Activated T-helper 1 cell treated with anti-CD3 and anti-CD28 coated beads, Interleukin-12 subunit alpha, Interleukin-12 subunit beta, Interleukin-2, Interleukin-4 antibody, amounts not matched to agents 30 ng/mL and 10 ng/mL and 1 ng/mL, durations not matched to agents 14 hours and 24 hours and 36 hours (primary cell): Measurements from ENCODE around the gene CHCHD10. TPM values are rescaled to one million over a fixed set of nuclear protein-coding genes. Genes with fewer than 3 reads are reported as not detected.
"Not testable (repeated sequence)": the region's sequence is repeated elsewhere in the genome, so short reads cannot be mapped to it uniquely, and the experiment has no call there.

Source experiments
- DNase-seq: peaks from one replicate; pipeline ENCODE4 v3.0.0; 2021; ENCODE audit warnings: low spot score
- H3K27ac Mint-ChIP-seq: one replicate; pipeline ENCODE4 v1.8.0; 2021; ENCODE audit warnings: mild to moderate bottlenecking, mixed read lengths
- H3K27me3 Mint-ChIP-seq: one replicate; pipeline ENCODE4 v1.8.0; 2022; ENCODE audit warnings: mild to moderate bottlenecking, moderate library complexity, mixed read lengths; ENCODE audit not compliant: insufficient read depth
- H3K36me3 Mint-ChIP-seq: one replicate; pipeline ENCODE4 v1.8.0; 2021; ENCODE audit warnings: low read depth, mixed read lengths
- H3K4me1 Mint-ChIP-seq: one replicate; pipeline ENCODE4 v1.8.0; 2021; ENCODE audit warnings: low read depth, mixed read lengths
- H3K4me3 Mint-ChIP-seq: one replicate; pipeline ENCODE4 v1.8.0; 2021; ENCODE audit warnings: mild to moderate bottlenecking, moderate library complexity, mixed read lengths
- H3K9me3 Mint-ChIP-seq: one replicate; pipeline ENCODE4 v1.8.0; 2021; ENCODE audit warnings: mixed read lengths
- intact Hi-C: fragments of 100-400 bp; cut with micrococcal nuclease; formaldehyde crosslinking; loops from one replicate; pipeline ENCODE4 v1.15.1; 2024
- total RNA-seq: library from RNA; stranded (reverse); gene quantifications from 2 replicates; pipeline ENCODE4 v1.2.3, GENCODE V29; 2022

CHCHD10 gene
- total RNA-seq, 1 donor from 2014 or later = 96.4 TPM

GRCh38 chr22:23745791-23746190, 22.0 kb downstream of the CHCHD10 start:
- intact Hi-C loops = no loop called here
- peaks cover 12% of the 10 kb centered on the region for H3K4me1 Mint-ChIP-seq
- no peak for DNase-seq
- peaks cover 14% of the 10 kb centered on the region for H3K9me3 Mint-ChIP-seq
- H3K4me3 Mint-ChIP-seq = no peak overlapping the region
- H3K27me3 Mint-ChIP-seq = peaks cover 6% of the 10 kb centered on the region
- H3K27ac Mint-ChIP-seq = no peak overlapping the region
- peaks cover 23% of the 10 kb centered on the region for H3K36me3 Mint-ChIP-seq

GRCh38 chr22:23744485-23744884, 23.3 kb downstream of the CHCHD10 start:
- Mint-ChIP-seq H3K36me3 (peaks cover 22% of the 10 kb centered on the region), H3K27ac (no peak overlapping the region), H3K4me1 (peaks cover under 1% of the 10 kb centered on the region), H3K9me3 (peaks cover 14% of the 10 kb centered on the region), H3K4me3 (no peak overlapping the region), H3K27me3 (peaks cover 3% of the 10 kb centered on the region)
- intact Hi-C loops = no loop called here
- DNase-seq = no peak

GRCh38 chr22:23744001-23744400, 23.8 kb downstream of the CHCHD10 start:
- peaks cover 22% of the 10 kb centered on the region for H3K36me3 Mint-ChIP-seq
- no peak for DNase-seq
- peaks cover 14% of the 10 kb centered on the region for H3K9me3 Mint-ChIP-seq
- H3K27ac Mint-ChIP-seq = no peak overlapping the region
- intact Hi-C loops = no loop called here
- peaks cover 3% of the 10 kb centered on the region for H3K27me3 Mint-ChIP-seq
- H3K4me3 Mint-ChIP-seq = no peak overlapping the region
- no peaks in the 10 kb centered on the region for H3K4me1 Mint-ChIP-seq

- peaks cover 22% of the 10 kb centered on the region for H3K36me3 Mint-ChIP-seq
- H3K27me3 Mint-ChIP-seq = peaks cover 6% of the 10 kb centered on the region
- peaks cover 14% of the 10 kb centered on the region for H3K9me3 Mint-ChIP-seq
Observed at GRCh38 chr22:23743303-23743705, 24.5 kb downstream of the CHCHD10 start.

GRCh38 chr22:23742505-23743264, 25.1 kb downstream of the CHCHD10 start:
- H3K4me3 Mint-ChIP-seq = no peak overlapping the region
- H3K27me3 Mint-ChIP-seq = peaks cover 6% of the 10 kb centered on the region
- H3K9me3 Mint-ChIP-seq = peaks cover 14% of the 10 kb centered on the region
- H3K4me1 Mint-ChIP-seq = no peaks in the 10 kb centered on the region
- H3K27ac Mint-ChIP-seq = no peak overlapping the region
- peaks cover 22% of the 10 kb centered on the region for H3K36me3 Mint-ChIP-seq
- intact Hi-C loops = no loop called here
- no peak for DNase-seq

More at GRCh38 chr22:23743303-23743705, 24.5 kb downstream of the CHCHD10 start:
- Mint-ChIP-seq H3K4me3 (no peak overlapping the region), H3K4me1 (no peaks in the 10 kb centered on the region), H3K27ac (no peak overlapping the region)
- DNase-seq = no peak
- intact Hi-C loops = no loop called here

GRCh38 chr22:23737696-23738095, 30.1 kb downstream of the CHCHD10 start:
- H3K9me3 Mint-ChIP-seq = no peaks in the 10 kb centered on the region
- H3K4me1 Mint-ChIP-seq = no peaks in the 10 kb centered on the region
- DNase-seq = no peak
- H3K4me3 Mint-ChIP-seq = no peak overlapping the region
- no peaks in the 10 kb centered on the region for H3K36me3 Mint-ChIP-seq
- no peak overlapping the region for H3K27ac Mint-ChIP-seq
- intact Hi-C loops = no loop called here
- peaks cover 6% of the 10 kb centered on the region for H3K27me3 Mint-ChIP-seq

GRCh38 chr22:23728108-23728507, 39.7 kb downstream of the CHCHD10 start:
- intact Hi-C loops, H3K36me3 Mint-ChIP-seq: not testable (repeated sequence)

GRCh38 chr22:23722724-23723123, 45.0 kb downstream of the CHCHD10 start:
- Mint-ChIP-seq H3K27ac (no peak overlapping the region), H3K27me3 (peaks cover 9% of the 10 kb centered on the region), H3K36me3 (no peaks in the 10 kb centered on the region), H3K4me1 (no peaks in the 10 kb centered on the region), H3K9me3 (no peaks in the 10 kb centered on the region), H3K4me3 (no peak overlapping the region)
- intact Hi-C loops = no loop called here
- no peak for DNase-seq

More at GRCh38 chr22:23728108-23728507, 39.7 kb downstream of the CHCHD10 start:
- not testable (repeated sequence) for H3K27ac Mint-ChIP-seq, H3K4me3 Mint-ChIP-seq, H3K4me1 Mint-ChIP-seq, DNase-seq, H3K27me3 Mint-ChIP-seq, H3K9me3 Mint-ChIP-seq

- Mint-ChIP-seq H3K27me3 (peaks cover 9% of the 10 kb centered on the region), H3K4me3 (no peak overlapping the region), H3K27ac (no peak overlapping the region), H3K36me3 (no peaks in the 10 kb centered on the region), H3K9me3 (no peaks in the 10 kb centered on the region), H3K4me1 (no peaks in the 10 kb centered on the region)
- DNase-seq = no peak
- intact Hi-C loops = no loop called here
Observed at GRCh38 chr22:23722160-23722559, 45.6 kb downstream of the CHCHD10 start.

GRCh38 chr22:23720855-23721254, 46.9 kb downstream of the CHCHD10 start:
- peaks cover 5% of the 10 kb centered on the region for H3K27me3 Mint-ChIP-seq
- no peak for DNase-seq
- no peaks in the 10 kb centered on the region for H3K4me1 Mint-ChIP-seq
- H3K4me3 Mint-ChIP-seq = no peak overlapping the region
- H3K36me3 Mint-ChIP-seq = no peaks in the 10 kb centered on the region
- H3K27ac Mint-ChIP-seq = no peak overlapping the region
- intact Hi-C loops = no loop called here
- no peaks in the 10 kb centered on the region for H3K9me3 Mint-ChIP-seq

- DNase-seq = no peak
- Mint-ChIP-seq H3K4me1 (peaks cover 8% of the 10 kb centered on the region), H3K9me3 (no peaks in the 10 kb centered on the region), H3K27ac (peak overlapping the region; percentile 44), H3K36me3 (peaks cover 13% of the 10 kb centered on the region), H3K27me3 (peaks cover 3% of the 10 kb centered on the region), H3K4me3 (peak overlapping the region; percentile 47)
- intact Hi-C loops = no loop called here
Observed at GRCh38 chr22:23718371-23719165, 49.2 kb downstream of the CHCHD10 start.

GRCh38 chr22:23716811-23717801, 50.7 kb downstream of the CHCHD10 start:
- peaks cover 3% of the 10 kb centered on the region for H3K27me3 Mint-ChIP-seq
- H3K4me3 Mint-ChIP-seq = peak overlapping the region; percentile 79
- H3K36me3 Mint-ChIP-seq = peaks cover 20% of the 10 kb centered on the region
- peak overlapping the region; percentile 79 for H3K27ac Mint-ChIP-seq
- intact Hi-C loops = loop anchor here (1.0 to 2.0 kb wide), 5 partner anchors 9 to 838 kb away; partner anchors contain the start of genes CHCHD10, GUCD1 and SNRPD3
- peaks cover 8% of the 10 kb centered on the region for H3K4me1 Mint-ChIP-seq
- no peaks in the 10 kb centered on the region for H3K9me3 Mint-ChIP-seq
- peak; percentile 81 for DNase-seq
